Activated CD4-positive, CD25-positive, alpha-beta regulatory T cell treated with anti-CD3 and anti-CD28 coated beads, Interleukin-2, amount 50 U/mL, for 24 hours (primary cell): ENCODE measurements around the gene ABHD1.
"Not testable (repeated sequence)": the region's sequence is repeated elsewhere in the genome, so short reads cannot be mapped to it uniquely, and the experiment has no call there.

Experiments
- ATAC-seq, 2 donors: fragments of 150-1000 bp; cut with Tn5 transposase; one replicate each; pipeline ENCODE4 v1.10.0; 2021; ENCODE audit warnings: mild to moderate bottlenecking in 1 of 2, moderate library complexity in 1 of 2

The ABHD1 gene

DNA sequence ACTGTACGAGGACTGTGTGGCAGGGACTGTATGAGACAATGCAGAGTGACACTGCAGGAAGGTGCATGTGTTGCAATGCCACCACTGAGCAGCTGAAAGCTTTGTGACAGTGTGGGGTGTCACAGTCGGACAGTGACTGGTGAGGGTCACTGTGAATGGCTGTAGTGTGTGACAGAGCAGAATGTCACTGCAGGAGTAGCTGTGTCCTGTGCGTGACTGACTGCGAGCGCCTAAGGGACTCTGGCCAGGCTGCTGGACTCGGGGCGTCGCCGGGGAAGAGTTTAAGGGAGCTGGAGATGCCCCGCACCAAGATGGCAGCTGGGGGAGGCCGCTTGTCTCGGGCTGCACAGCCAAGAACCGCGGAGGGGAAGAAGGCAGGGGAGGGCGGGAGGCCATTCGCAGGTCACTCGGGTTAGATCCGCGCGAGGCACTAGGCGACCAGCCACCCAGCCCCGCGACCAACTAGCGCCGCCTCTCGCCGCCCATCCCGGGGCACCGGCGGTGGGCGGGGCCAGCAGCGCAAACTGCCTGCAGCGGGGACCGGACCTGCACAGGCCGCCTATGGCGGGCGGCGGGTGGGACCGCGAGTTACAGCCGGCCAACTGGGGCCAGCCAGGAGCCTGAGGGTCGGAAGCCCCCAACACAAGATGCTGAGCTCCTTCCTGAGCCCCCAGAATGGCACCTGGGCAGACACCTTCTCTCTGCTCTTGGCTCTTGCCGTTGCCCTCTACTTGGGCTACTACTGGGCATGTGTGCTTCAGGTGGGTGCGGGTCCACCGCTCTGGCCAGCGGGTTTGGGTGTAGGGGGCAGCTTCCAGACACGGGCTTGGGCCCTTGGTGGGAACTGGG lies at the start of gene ABHD1:
TSS of gene ABHD1 (plus strand) at position 514 of the 849 bp plus-strand sequence. CDS start at position 648, 134 bp downstream.
- ATAC-seq, result peak; percentile 82 to 84

DNA sequence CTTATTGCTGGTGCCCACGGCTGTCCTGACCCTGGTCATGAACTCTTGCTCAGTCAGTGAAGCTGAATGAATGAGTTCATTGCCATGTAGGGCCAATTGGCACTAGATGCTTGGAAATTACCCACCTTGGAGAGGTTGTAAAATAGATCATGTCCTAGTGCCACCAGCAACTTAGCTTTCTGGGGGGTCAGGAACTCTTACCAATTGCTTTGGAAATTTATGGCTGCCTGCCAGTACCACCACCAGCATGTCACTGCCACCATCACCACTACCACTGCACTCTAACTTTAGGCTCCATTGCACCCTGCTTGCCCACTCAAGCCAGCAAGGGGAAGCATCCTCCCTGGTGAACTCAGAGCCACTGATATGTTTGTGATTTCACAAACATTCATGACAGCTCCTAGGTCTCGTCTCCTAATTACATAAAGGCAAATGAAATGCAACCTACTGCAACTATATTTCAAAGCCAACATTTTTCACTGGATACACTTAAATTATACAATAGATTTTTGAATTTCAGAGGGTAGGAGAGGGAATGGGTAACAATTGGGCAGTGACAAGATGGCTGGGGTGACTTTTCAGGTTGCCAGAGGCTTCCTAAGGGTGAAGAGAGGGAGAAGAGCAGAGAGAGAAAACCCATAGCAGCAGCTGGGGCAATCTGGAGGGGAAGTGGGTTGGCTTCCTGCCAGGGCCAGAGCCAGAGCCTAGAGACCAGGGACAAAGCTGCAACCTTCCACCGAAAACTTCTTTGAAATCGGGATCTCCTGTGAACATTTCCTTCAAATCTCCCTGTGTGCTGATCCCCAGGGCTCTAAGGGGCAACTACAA lies 48.7 kb upstream of the ABHD1 start:
- no peak for ATAC-seq

GRCh38 chr2:27075566-27075871 lies 48.1 kb upstream of the ABHD1 start:
- ATAC-seq, result not testable (repeated sequence)

DNA sequence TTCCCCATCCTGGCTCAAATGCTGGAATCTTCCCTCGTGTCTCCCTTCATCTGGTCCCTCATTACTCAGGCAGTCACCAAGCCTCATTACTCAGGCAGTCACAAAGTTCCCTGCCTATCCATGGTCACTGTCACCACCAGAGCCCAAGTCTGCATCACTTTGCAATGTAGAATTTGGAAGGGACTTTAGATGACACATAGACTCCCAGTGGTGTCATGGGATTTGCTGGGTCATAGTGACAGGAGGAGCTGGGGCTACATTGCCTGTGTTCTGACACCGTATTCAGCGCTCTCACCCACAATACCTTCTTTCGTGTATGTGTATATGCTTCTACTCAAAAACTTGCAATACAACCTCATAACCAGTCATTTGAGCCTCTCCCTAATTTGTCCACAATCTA lies 47.3 kb upstream of the ABHD1 start:
- ATAC-seq, result no peak

DNA sequence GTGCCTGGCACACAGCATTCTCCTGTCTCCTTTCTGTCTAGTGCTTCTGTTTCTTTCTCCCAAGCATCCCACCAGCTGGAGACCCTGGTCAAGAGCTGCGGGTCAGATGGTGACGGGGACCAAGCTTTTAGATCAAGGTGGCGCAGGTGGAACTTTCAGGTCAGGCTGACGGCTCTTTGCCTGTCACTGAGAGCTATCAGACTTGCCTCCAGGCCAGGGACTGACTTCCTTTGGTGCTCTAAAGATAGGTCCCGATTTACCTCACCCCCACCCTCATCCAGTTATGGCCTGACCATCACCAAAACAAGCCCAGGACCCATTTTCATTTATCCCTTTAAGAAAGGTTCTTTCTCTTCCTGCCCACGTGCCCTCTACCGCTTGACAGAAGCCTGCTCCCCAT lies 46.4 kb upstream of the ABHD1 start:
- no peak for ATAC-seq

GRCh38 chr2:27078267-27079194 lies 45.1 kb upstream of the ABHD1 start, which contains the start of gene EMILIN1:
EMILIN1 (plus strand) TSS chr2:27078615; CDS start chr2:27079066, 451 bp downstream.
- ATAC-seq, result no peak

DNA sequence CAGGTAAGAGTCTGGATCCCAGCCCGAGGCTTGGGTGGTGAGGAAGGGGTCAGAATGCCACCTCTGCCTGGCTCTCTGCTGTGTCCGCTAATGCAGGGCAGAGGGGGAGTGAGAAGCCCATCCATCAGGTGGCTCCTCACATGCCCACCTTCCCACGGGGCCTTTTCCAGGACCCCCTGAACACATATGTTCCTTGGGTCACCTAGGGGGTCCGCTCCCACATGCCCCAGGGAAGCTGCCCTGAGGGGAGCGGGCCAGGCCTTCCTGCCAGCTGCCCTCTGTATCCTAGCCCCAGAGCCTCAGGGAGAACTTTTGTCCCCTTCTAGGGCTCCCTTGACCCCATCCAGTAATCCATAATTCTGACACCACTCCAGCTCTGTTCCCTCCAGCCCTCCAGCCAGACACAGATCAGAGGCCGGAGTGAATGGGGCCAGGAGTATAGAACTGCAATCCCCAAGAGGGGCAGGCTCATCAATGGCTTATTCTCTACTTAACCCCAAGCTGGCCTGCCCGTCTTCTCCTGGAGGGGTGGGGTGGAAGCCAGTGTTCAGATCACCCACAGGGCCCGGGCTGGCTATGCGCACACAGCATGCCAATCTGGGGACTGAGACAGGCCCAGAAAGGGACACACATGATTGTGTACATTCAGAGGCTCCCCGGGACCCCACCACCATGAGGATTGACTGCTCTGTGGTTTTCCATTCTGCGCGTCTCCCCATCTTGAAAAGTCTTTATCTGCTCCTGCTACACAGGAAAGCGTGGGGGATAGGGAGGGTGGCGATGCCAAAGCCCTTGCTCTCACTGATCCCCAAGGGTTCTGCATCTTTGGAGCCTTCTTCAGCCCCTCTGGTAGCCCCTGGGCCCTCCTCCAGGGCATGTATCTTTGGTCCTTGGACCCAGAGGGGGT lies 44.1 kb upstream of the ABHD1 start:
- no peak for ATAC-seq

DNA sequence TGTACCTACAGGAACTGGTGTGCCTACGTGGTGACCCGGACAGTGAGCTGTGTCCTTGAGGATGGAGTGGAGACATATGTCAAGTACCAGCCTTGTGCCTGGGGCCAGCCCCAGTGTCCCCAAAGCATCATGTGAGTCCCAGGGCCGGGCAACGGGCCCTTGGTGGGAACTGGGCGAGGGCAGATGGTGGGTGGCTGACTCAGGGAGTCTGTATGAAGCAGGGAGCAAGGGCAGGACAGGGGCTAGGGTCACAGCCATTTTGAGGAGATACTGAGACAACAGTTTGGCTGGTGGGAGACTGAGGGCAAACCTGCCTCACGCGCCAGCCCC lies 43.5 kb upstream of the ABHD1 start:
- ATAC-seq, result no peak

GRCh38 chr2:27080603-27080936 lies 43.0 kb upstream of the ABHD1 start:
- ATAC-seq, result no peak

DNA sequence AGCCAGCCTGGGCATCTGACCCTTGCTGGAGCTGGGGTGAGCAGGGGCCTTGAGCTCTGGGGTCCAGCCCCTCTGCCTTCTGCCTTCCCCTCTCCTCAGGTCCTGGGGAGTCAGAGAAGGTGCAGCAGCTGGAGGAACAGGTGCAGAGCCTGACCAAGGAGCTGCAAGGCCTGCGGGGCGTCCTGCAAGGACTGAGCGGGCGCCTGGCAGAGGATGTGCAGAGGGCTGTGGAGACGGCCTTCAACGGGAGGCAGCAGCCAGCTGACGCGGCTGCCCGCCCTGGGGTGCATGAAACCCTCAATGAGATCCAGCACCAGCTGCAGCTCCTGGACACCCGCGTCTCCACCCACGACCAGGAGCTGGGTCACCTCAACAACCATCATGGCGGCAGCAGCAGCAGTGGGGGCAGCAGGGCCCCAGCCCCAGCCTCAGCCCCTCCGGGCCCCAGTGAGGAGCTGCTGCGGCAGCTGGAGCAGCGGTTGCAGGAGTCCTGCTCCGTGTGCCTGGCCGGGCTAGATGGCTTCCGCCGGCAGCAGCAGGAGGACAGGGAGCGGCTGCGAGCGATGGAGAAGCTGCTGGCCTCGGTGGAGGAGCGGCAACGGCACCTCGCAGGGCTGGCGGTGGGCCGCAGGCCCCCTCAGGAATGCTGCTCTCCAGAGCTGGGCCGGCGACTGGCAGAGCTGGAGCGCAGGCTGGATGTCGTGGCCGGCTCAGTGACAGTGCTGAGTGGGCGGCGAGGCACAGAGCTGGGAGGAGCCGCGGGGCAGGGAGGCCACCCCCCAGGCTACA lies 41.4 kb upstream of the ABHD1 start:
- no peak for ATAC-seq

DNA sequence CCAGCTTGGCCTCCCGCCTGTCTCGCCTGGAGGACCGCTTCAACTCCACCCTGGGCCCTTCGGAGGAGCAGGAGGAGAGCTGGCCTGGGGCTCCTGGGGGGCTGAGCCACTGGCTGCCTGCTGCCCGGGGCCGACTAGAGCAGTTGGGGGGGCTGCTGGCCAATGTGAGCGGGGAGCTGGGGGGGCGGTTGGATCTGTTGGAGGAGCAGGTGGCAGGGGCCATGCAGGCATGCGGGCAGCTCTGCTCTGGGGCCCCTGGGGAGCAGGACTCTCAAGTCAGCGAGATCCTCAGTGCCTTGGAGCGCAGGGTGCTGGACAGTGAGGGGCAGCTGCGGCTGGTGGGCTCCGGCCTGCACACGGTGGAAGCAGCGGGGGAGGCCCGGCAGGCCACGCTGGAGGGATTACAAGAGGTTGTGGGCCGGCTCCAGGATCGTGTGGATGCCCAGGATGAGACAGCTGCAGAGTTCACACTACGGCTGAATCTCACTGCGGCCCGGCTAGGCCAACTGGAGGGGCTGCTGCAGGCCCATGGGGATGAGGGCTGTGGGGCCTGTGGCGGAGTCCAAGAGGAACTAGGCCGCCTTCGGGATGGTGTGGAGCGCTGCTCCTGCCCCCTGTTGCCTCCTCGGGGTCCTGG lies 40.7 kb upstream of the ABHD1 start:
- ATAC-seq, result no peak

GRCh38 chr2:27083410-27084296 lies 40.0 kb upstream of the ABHD1 start:
- no peak for ATAC-seq

GRCh38 chr2:27084297-27085061 lies 39.1 kb upstream of the ABHD1 start:
- ATAC-seq, result no peak

DNA sequence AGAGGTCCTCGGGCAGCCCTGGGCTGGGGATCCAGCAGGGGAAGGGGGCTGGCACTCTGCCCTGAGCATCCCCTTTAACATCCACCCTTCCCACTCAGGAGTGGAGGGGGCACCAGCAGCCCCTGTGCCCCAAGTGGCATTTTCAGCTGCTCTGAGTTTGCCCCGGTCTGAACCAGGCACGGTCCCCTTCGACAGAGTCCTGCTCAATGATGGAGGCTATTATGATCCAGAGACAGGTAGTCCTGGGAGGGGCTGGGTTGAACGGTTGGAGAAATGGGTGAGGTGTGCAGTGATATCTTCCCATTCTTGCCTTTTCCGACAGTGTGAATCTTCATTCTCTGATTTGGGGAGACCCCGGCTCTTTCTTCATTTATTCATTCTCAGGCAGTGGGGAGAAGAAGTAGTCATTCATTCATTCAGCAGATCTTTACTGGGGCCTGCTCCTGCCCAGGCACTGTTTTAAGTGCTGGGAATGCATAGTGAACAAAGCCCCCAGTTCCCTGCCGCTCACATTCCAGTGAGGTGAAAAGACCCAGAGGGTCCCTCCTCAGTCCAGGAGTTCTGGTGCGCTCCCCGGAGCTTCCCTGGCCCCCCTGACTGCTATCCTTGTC lies 38.4 kb upstream of the ABHD1 start:
- no peak for ATAC-seq

GRCh38 chr2:27085673-27086089 lies 37.9 kb upstream of the ABHD1 start:
- peak in 1 of 2 donors; percentile 1 for ATAC-seq

DNA sequence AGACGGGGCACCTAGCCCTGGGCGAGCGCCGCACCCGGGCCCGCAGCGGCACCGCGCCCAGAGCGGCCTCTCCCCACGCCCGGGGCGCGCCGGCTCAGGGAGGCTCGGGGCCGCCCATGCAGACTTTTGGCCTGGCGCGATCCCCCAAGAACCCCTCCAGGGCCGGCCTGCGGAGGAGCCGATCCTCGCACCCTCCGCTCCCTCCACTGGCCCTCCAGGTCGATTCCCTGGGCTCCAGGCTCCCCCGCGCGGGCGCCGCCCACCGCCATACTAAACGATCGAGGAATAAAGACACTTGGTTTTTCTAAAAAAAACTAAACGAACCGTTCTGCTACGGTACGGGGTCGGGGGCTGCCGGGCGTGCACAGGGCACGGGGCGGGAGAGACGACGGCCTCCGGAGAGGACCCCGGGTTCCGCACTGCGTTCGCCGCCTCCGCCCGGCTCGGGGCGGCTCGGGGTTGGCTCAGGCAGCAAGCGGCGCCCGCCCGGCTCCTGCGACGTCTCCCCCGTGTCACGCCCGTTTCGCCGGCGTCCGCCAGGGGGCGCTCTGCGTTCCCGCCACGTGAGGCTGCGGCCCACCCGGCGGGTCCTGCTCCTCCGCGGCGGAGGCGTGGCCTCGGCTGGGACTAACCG lies 37.4 kb upstream of the ABHD1 start:
- peak; percentile 93 to 94 for ATAC-seq

- ATAC-seq, result peak in 1 of 2 donors; percentile 0
Measured at GRCh38 chr2:27086724-27087593, 36.7 kb upstream of the ABHD1 start, which contains the start of gene KHK. KHK (plus strand) TSS chr2:27086772; CDS start chr2:27087260, 488 bp downstream.
